Sigmoid colon (tissue), 4 donors: ENCODE results near the gene GUCA1A.

Experiments used
- CTCF ChIP-seq, 4 experiments: fragments of 450-650 bp in 3 of 4; fragments of 200-600 bp in 1 of 4; IDR thresholded peaks; one replicate each; pipeline ENCODE4 v1.5.1; 2016 to 2019; ENCODE audit warnings: antibody characterized with exemption in 4 of 4, mild to moderate bottlenecking in 3 of 4, moderate library complexity in 2 of 4
- EP300 ChIP-seq, 4 donors: sonication (generic); formaldehyde crosslinking; IDR thresholded peaks; one replicate each; pipeline ENCODE4 v1.6.1; 2017; ENCODE audit warnings: antibody characterized with exemption in 4 of 4
- POLR2A ChIP-seq, 2 donors: fragments of 450-650 bp; IDR thresholded peaks; one replicate each; pipeline ENCODE4 v1.6.1; 2016; ENCODE audit warnings: antibody characterized with exemption in 2 of 2, mild to moderate bottlenecking in 2 of 2, moderate library complexity in 2 of 2
- POLR2AphosphoS5 ChIP-seq, 4 donors: sonication (generic); formaldehyde crosslinking; IDR thresholded peaks; one replicate each; pipeline ENCODE4 v1.6.1; 2017; ENCODE audit warnings: antibody characterized with exemption in 4 of 4

- TF ChIP-seq POLR2A (IDR thresholded peaks at IDR 0.05) (no peak), CTCF (IDR thresholded peaks at IDR 0.05) (no peak), POLR2AphosphoS5 (IDR thresholded peaks at IDR 0.05) (no peak), EP300 (IDR thresholded peaks at IDR 0.05) (no peak)
Observed at GRCh38 chr6:42148058-42148457, 25.1 kb upstream of the GUCA1A start.
